GM18517 (cell line): ENCODE measurements around the gene CARNS1.

ENCODE experiments used
- ATAC-seq: cut with Tn5 transposase; IDR thresholded peaks from one replicate; pipeline ENCODE4 v1.9.1; 2021; ENCODE audit warnings: mild to moderate bottlenecking, moderate library complexity; ENCODE audit not compliant: unreplicated experiment

Gene CARNS1

GRCh38 chr11:67428052-67429001 lies 12.8 kb downstream of the CARNS1 start, which contains the start of gene RPS6KB2:
TSS of gene RPS6KB2 (plus strand) at chr11:67428494. CDS start at chr11:67428546, 52 bp downstream.
- peak; percentile 77 for ATAC-seq

- ATAC-seq: no peak
These were observed 13.7 kb downstream of the CARNS1 start for GRCh38 chr11:67429038-67429668.

GRCh38 chr11:67429722-67430121 lies 14.2 kb downstream of the CARNS1 start:
- ATAC-seq: no peak

- no peak for ATAC-seq
These were observed 16.1 kb downstream of the CARNS1 start for GRCh38 chr11:67431346-67432249.

GRCh38 chr11:67432655-67433349 lies 17.3 kb downstream of the CARNS1 start:
- no peak for ATAC-seq

- no peak for ATAC-seq
These were observed 18.3 kb downstream of the CARNS1 start for GRCh38 chr11:67433536-67434394.

- ATAC-seq: no peak
These were observed 19.0 kb downstream of the CARNS1 start for GRCh38 chr11:67434395-67434881.

- ATAC-seq: no peak
These were observed 19.7 kb downstream of the CARNS1 start for GRCh38 chr11:67435031-67435726.

- ATAC-seq: no peak
These were observed 20.4 kb downstream of the CARNS1 start for GRCh38 chr11:67435727-67436458.

- ATAC-seq: peak; percentile 51
These were observed 21.1 kb downstream of the CARNS1 start for GRCh38 chr11:67436459-67437081.

- ATAC-seq: no peak
These were observed 21.8 kb downstream of the CARNS1 start, which contains the start of gene PTPRCAP for GRCh38 chr11:67437082-67437808. TSS of gene PTPRCAP (minus strand) at chr11:67437682. CDS start at chr11:67437619, 63 bp downstream.

GRCh38 chr11:67437809-67438157 lies 22.3 kb downstream of the CARNS1 start:
- ATAC-seq: no peak

- ATAC-seq: no peak
These were observed 22.9 kb downstream of the CARNS1 start for GRCh38 chr11:67438158-67438902.

GRCh38 chr11:67439321-67440228 lies 24.1 kb downstream of the CARNS1 start:
- no peak for ATAC-seq
